Panc1 (cell line): Measurements from ENCODE around the gene CACNG6. TPM values are rescaled to one million over a fixed set of nuclear protein-coding genes. Genes with fewer than 3 reads are reported as not detected.

Experiments
- ATAC-seq: fragments of 200-7000 bp; cut with Tn5 transposase; 2 replicates; pipeline ENCODE4 v1.9.1; 2020; ENCODE audit warnings: mild to moderate bottlenecking, moderate library complexity
- BruUV-seq: library from RNA; stranded (reverse); fragments of 400-500 nt; replicated peaks from 2 replicates; lab custom pipeline; 2021; lab: Mats Ljungman, UMichigan
- CTCF ChIA-PET: fragments of 300-600 bp; sonication (Branson Sonifier 250); formaldehyde crosslinking; loops from one replicate; lab custom pipeline; 2022; ENCODE audit warnings: antibody characterized with exemption; lab: Charles Lee
- POLR2A ChIA-PET: fragments of 300-600 bp; sonication (Branson Sonifier 250); formaldehyde crosslinking; loops from one replicate; lab custom pipeline; 2022; ENCODE audit warnings: antibody characterized with exemption; lab: Charles Lee
- DNase-seq: peaks from one replicate; pipeline ENCODE4 v3.0.0-alpha.2; 2010; ENCODE audit warnings: low read depth, low spot score
- H3K27ac ChIP-seq: 2 replicates; pipeline ENCODE4 v1.5.1; 2011; ENCODE audit warnings: mild to moderate bottlenecking, low read length, inconsistent platforms
- H3K27me3 ChIP-seq: fragments of 200-500 bp; sonication (Bioruptor generic); 2 replicates; pipeline ENCODE4 v1.6.0; 2014; ENCODE audit warnings: low read length, inconsistent platforms; ENCODE audit not compliant: control insufficient read depth, insufficient read depth
- H3K36me3 ChIP-seq: fragments of 200-500 bp; sonication (Bioruptor generic); 2 replicates; pipeline ENCODE4 v1.5.1; 2014; ENCODE audit warnings: inconsistent platforms, mild to moderate bottlenecking, low read length, moderate library complexity; ENCODE audit not compliant: control insufficient read depth, insufficient read depth
- H3K4me1 ChIP-seq: 2 replicates; pipeline ENCODE4 v1.5.1; 2011; ENCODE audit warnings: inconsistent platforms, mild to moderate bottlenecking, low read length, moderate library complexity; ENCODE audit not compliant: control insufficient read depth, insufficient read depth
- H3K4me3 ChIP-seq, 2 experiments: 2 replicates each; pipeline ENCODE4 v1.5.1; 2011 to 2012; ENCODE audit warnings: low read depth in 2 of 2, low read length in 2 of 2, mild to moderate bottlenecking in 2 of 2, inconsistent platforms in 1 of 2, moderate library complexity in 1 of 2
- H3K9me3 ChIP-seq: fragments of 200-500 bp; sonication (Bioruptor generic); 2 replicates; pipeline ENCODE4 v1.5.1; 2014; ENCODE audit warnings: low read depth, mild to moderate bottlenecking, inconsistent platforms, low read length, moderate library complexity; ENCODE audit not compliant: control insufficient read depth, insufficient read depth
- POLR2AphosphoS5 ChIP-seq: IDR thresholded peaks from 2 replicates; pipeline ENCODE4 v1.6.1; 2012; ENCODE audit warnings: mild to moderate bottlenecking, low read depth, low read length, moderate library complexity
- REST ChIP-seq, 2 experiments: IDR thresholded peaks; 2 replicates each; pipeline ENCODE4 v1.6.1; 2011 to 2012; ENCODE audit warnings: low read depth in 2 of 2, control low read depth in 1 of 2, low read length in 1 of 2, mild to moderate bottlenecking in 1 of 2, moderate library complexity in 1 of 2; ENCODE audit not compliant: insufficient read depth in 1 of 2
- SIN3A ChIP-seq: IDR thresholded peaks from 2 replicates; pipeline ENCODE4 v1.6.1; 2012; ENCODE audit warnings: low read depth, mild to moderate bottlenecking, low read length, moderate library complexity, borderline replicate concordance; ENCODE audit not compliant: insufficient read depth
- TCF7L2 ChIP-seq: IDR thresholded peaks from 2 replicates; pipeline ENCODE4 v1.6.1; 2011; ENCODE audit warnings: mild to moderate bottlenecking, low read depth, low read length, inconsistent platforms
- in situ Hi-C: cut with HindIII; loops from 2 replicates; pipeline ENCODE4 v1.10.0; 2016; ENCODE audit warnings: low sequenced_read_pairs, low pct_unique_long_range_greater_than_20kb
- intact Hi-C: fragments of 100-400 bp; cut with micrococcal nuclease; formaldehyde crosslinking; loops from one replicate; pipeline ENCODE4 v1.10.0; 2022; ENCODE audit not compliant: unreplicated experiment
- total RNA-seq: library from RNA; stranded (reverse); gene quantifications from one replicate; pipeline ENCODE4 v1.2.1, GENCODE V29; 2021; ENCODE audit not compliant: unreplicated experiment
- TF ChIP-seq, protein P1 (sequence below): fragments of 450-650 bp; IDR thresholded peaks from 2 replicates; pipeline ENCODE4 v1.5.1; 2017; ENCODE audit warnings: mild to moderate bottlenecking

Gene CACNG6
- total RNA-seq, 1 experiment from 2014 or later, result 14.6 TPM

DNA sequence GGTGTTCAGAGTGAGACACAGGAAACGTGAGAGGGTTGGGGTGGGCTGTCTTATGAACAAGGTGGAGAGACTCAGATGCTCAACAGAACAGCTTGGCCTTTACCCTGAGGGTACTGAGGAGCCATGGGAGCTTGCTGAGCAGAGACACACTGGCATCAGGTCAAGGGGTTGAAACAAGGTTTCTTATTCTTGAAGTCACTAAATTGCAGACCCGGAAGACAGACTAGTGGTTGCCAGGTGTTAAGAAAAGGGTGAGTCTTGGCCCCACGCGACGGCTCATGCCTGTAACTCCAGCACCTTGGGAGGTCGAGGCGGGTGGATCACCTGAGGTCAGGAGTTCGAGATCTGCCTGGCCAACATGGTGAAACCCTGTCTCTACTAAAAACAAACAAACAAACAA is 22.4 kb downstream of the CACNG6 start:
- peak overlapping the region; percentile 82 for H3K27ac ChIP-seq
- intact Hi-C loops, result no loop called here
- DNase-seq (no peak), ATAC-seq (0 out of 2 replicates have a peak, but pooled peaks have one; percentile 11)
- TF ChIP-seq TCF7L2 (no peak), REST (IDR thresholded peaks at IDR 0.05; ENCODE audit: insufficient read depth in 1 of 2, low read depth in 2 of 2, low read length in 1 of 2) (no peak), POLR2AphosphoS5 (no peak), SIN3A (no peak)
- TF ChIP-seq, protein P1, sequence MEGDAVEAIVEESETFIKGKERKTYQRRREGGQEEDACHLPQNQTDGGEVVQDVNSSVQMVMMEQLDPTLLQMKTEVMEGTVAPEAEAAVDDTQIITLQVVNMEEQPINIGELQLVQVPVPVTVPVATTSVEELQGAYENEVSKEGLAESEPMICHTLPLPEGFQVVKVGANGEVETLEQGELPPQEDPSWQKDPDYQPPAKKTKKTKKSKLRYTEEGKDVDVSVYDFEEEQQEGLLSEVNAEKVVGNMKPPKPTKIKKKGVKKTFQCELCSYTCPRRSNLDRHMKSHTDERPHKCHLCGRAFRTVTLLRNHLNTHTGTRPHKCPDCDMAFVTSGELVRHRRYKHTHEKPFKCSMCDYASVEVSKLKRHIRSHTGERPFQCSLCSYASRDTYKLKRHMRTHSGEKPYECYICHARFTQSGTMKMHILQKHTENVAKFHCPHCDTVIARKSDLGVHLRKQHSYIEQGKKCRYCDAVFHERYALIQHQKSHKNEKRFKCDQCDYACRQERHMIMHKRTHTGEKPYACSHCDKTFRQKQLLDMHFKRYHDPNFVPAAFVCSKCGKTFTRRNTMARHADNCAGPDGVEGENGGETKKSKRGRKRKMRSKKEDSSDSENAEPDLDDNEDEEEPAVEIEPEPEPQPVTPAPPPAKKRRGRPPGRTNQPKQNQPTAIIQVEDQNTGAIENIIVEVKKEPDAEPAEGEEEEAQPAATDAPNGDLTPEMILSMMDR, result no peak
- no peaks in the 10 kb centered on the region for H3K9me3 ChIP-seq
- ChIA-PET POLR2A (interaction anchor here (0.8 kb wide), 1 partner anchor 25 kb away, joined by 9 read pairs; no protein-coding TSS in a partner anchor), CTCF (no interaction called here)
- H3K4me1 ChIP-seq, result peaks cover 12% of the 10 kb centered on the region
- no peaks in the 10 kb centered on the region for H3K36me3 ChIP-seq
- in situ Hi-C loops, result no loop called here
- no peaks in the 10 kb centered on the region for H3K27me3 ChIP-seq
- no TSS peak for BruUV-seq
- H3K4me3 ChIP-seq, result no peak overlapping the region

DNA sequence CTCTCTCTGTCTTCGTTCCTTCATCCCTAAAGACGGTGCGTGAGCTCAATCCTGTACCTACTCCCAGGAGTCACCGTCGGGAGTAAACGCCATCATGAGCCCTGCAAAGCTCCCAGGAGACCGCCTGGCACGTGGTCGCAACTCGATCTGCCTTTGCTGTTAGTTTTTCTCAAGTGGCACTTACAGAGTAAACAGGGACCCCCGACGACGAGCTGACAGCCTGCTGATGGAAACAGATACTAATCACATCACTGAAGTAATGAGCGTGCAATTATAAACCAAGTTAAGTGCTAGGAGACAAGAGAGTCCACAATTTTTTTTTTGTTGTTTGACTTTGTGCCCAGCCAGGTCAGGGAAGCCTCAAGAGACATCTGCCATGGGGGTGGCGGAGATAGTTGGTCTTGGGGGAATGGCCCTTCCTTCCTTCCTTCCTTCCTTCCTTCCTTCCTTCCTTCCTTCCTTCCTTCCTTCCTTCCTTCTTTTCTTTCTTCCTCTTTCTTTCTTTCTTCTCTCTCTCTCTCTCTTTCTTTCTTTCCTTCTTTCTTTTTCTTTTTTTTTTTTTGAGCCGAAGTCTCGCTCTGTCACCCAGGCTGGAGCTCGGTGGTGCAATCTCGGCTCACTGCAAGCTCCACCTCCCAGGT is 23.6 kb downstream of the CACNG6 start:
- in situ Hi-C loops, result no loop called here
- TF ChIP-seq SIN3A (no peak), REST (IDR thresholded peaks at IDR 0.05; ENCODE audit: insufficient read depth in 1 of 2, low read depth in 2 of 2, low read length in 1 of 2) (no peak), TCF7L2 (no peak), POLR2AphosphoS5 (no peak)
- TF ChIP-seq, protein P1, result no peak
- CTCF ChIA-PET, result no interaction called here
- BruUV-seq, result no TSS peak
- intact Hi-C loops, result no loop called here
- no peaks in the 10 kb centered on the region for H3K27me3 ChIP-seq
- ATAC-seq (no peak), DNase-seq (no peak)
- peak overlapping the region; percentile 82 for H3K27ac ChIP-seq
- H3K36me3 ChIP-seq, result no peaks in the 10 kb centered on the region
- H3K9me3 ChIP-seq, result no peaks in the 10 kb centered on the region
- no peak overlapping the region for H3K4me3 ChIP-seq
- H3K4me1 ChIP-seq, result peaks cover 10% of the 10 kb centered on the region
- POLR2A ChIA-PET, result interaction anchor here (0.6 kb wide), 1 partner anchor 18 kb away, joined by 18 read pairs; no protein-coding TSS in a partner anchor
